ENCODE measurements around the gene DVL2.

DVL2 gene

GRCh38 chr17:7215136-7215638 lies 19.1 kb downstream of the DVL2 start:
- Histone ChIP-seq H4K20me1 (ENCODE audit: insufficient read depth, low read length) (no peaks in the 10 kb centered on the region), H3K4me2 (ENCODE audit: low read length) (peak overlapping the region; percentile 63)

GRCh38 chr17:7214300-7215135 lies 19.8 kb downstream of the DVL2 start:
- TF ChIP-seq CTCF (IDR thresholded peaks at IDR 0.05; ENCODE audit: low read length) (peak; percentile 47), EZH2 (IDR thresholded peaks at IDR 0.05; ENCODE audit: borderline replicate concordance, low read length) (no peak)
- H3K27ac ChIP-seq (ENCODE audit: low read depth, low read length, poor library complexity, severe bottlenecking), result no peak overlapping the region
- no peaks in the 10 kb centered on the region for H3K36me3 ChIP-seq (ENCODE audit: insufficient read depth, low read length)
- peak overlapping the region; percentile 63 for H3K4me2 ChIP-seq (ENCODE audit: low read length)
- H3K27me3 ChIP-seq (ENCODE audit: insufficient read depth, low read length), result no peaks in the 10 kb centered on the region
- peak overlapping the region; percentile 49 for H3K4me3 ChIP-seq (ENCODE audit: low read depth, low read length, poor library complexity, severe bottlenecking)
- no peaks in the 10 kb centered on the region for H3K9me2 ChIP-seq (ENCODE audit: low read depth, low read length)
- H3K79me2 ChIP-seq (ENCODE audit: insufficient read depth, low read length), result no peaks in the 10 kb centered on the region
- peaks cover 30% of the 10 kb centered on the region for H3K4me1 ChIP-seq (ENCODE audit: insufficient read depth, low read length, severe bottlenecking)
- no peaks in the 10 kb centered on the region for H4K20me1 ChIP-seq (ENCODE audit: insufficient read depth, low read length)
- no peaks in the 10 kb centered on the region for H3F3A ChIP-seq (ENCODE audit: insufficient read depth, low read length)
- no peak overlapping the region for H3K9ac ChIP-seq (ENCODE audit: low read length)
- H3K9me3 ChIP-seq (ENCODE audit: low read length), result no peaks in the 10 kb centered on the region
- no peak overlapping the region for H2AFZ ChIP-seq (ENCODE audit: low read length)

More at GRCh38 chr17:7215136-7215638, 19.1 kb downstream of the DVL2 start:
- Histone ChIP-seq H3F3A (ENCODE audit: insufficient read depth, low read length) (no peaks in the 10 kb centered on the region), H3K9me3 (ENCODE audit: low read length) (no peaks in the 10 kb centered on the region), H3K27me3 (ENCODE audit: insufficient read depth, low read length) (no peaks in the 10 kb centered on the region), H3K9me2 (ENCODE audit: low read depth, low read length) (no peaks in the 10 kb centered on the region), H3K27ac (ENCODE audit: low read depth, low read length, poor library complexity, severe bottlenecking) (no peak overlapping the region), H3K36me3 (ENCODE audit: insufficient read depth, low read length) (no peaks in the 10 kb centered on the region), H2AFZ (ENCODE audit: low read length) (no peak overlapping the region), H3K79me2 (ENCODE audit: insufficient read depth, low read length) (no peaks in the 10 kb centered on the region), H3K4me3 (ENCODE audit: low read depth, low read length, poor library complexity, severe bottlenecking) (no peak overlapping the region), H3K9ac (ENCODE audit: low read length) (no peak overlapping the region), H3K4me1 (ENCODE audit: insufficient read depth, low read length, severe bottlenecking) (peaks cover 32% of the 10 kb centered on the region)
- TF ChIP-seq EZH2 (IDR thresholded peaks at IDR 0.05; ENCODE audit: borderline replicate concordance, low read length) (no peak), CTCF (IDR thresholded peaks at IDR 0.05; ENCODE audit: low read length) (no peak)

GRCh38 chr17:7213895-7214299 lies 20.4 kb downstream of the DVL2 start:
- TF ChIP-seq CTCF (IDR thresholded peaks at IDR 0.05; ENCODE audit: low read length) (peak; percentile 63), EZH2 (IDR thresholded peaks at IDR 0.05; ENCODE audit: borderline replicate concordance, low read length) (no peak)
- Histone ChIP-seq H3K79me2 (ENCODE audit: insufficient read depth, low read length) (no peaks in the 10 kb centered on the region), H3K4me2 (ENCODE audit: low read length) (peak overlapping the region; percentile 57), H3K9me2 (ENCODE audit: low read depth, low read length) (no peaks in the 10 kb centered on the region), H4K20me1 (ENCODE audit: insufficient read depth, low read length) (no peaks in the 10 kb centered on the region), H3K9me3 (ENCODE audit: low read length) (no peaks in the 10 kb centered on the region), H3K27me3 (ENCODE audit: insufficient read depth, low read length) (no peaks in the 10 kb centered on the region), H3K9ac (ENCODE audit: low read length) (no peak overlapping the region), H3K36me3 (ENCODE audit: insufficient read depth, low read length) (no peaks in the 10 kb centered on the region), H3K4me3 (ENCODE audit: low read depth, low read length, poor library complexity, severe bottlenecking) (peak overlapping the region; percentile 49), H3K27ac (ENCODE audit: low read depth, low read length, poor library complexity, severe bottlenecking) (no peak overlapping the region), H3F3A (ENCODE audit: insufficient read depth, low read length) (no peaks in the 10 kb centered on the region), H3K4me1 (ENCODE audit: insufficient read depth, low read length, severe bottlenecking) (peaks cover 24% of the 10 kb centered on the region), H2AFZ (ENCODE audit: low read length) (no peak overlapping the region)

All from OCI-LY1 (cell line).